HG03045 (cell line): ENCODE results near the gene DHDH.

Experiments used
- ATAC-seq: cut with Tn5 transposase; IDR thresholded peaks from one replicate; pipeline ENCODE4 v1.9.1; 2021; ENCODE audit warnings: mild to moderate bottlenecking, moderate library complexity; ENCODE audit not compliant: unreplicated experiment

The DHDH gene

GRCh38 chr19:48965806-48966540 is 32.5 kb downstream of the DHDH start:
- peak; percentile 8 for ATAC-seq

GRCh38 chr19:48966541-48967345 is 33.2 kb downstream of the DHDH start:
- no peak for ATAC-seq

- ATAC-seq: no peak
Observed at GRCh38 chr19:48967346-48968178, 34.1 kb downstream of the DHDH start.

- ATAC-seq: no peak
Observed at GRCh38 chr19:48968179-48968661, 34.7 kb downstream of the DHDH start.

- ATAC-seq: no peak
Observed at GRCh38 chr19:48968813-48969218, 35.3 kb downstream of the DHDH start.

GRCh38 chr19:48969276-48970138 is 36.0 kb downstream of the DHDH start:
- ATAC-seq: no peak

GRCh38 chr19:48970139-48970766 is 36.8 kb downstream of the DHDH start:
- no peak for ATAC-seq

GRCh38 chr19:48970923-48971395 is 37.5 kb downstream of the DHDH start:
- no peak for ATAC-seq

- ATAC-seq: no peak
Observed at GRCh38 chr19:48975947-48976847, 42.7 kb downstream of the DHDH start.

GRCh38 chr19:48977061-48977460 is 43.6 kb downstream of the DHDH start:
- ATAC-seq: no peak

- ATAC-seq: no peak
Observed at GRCh38 chr19:48982280-48982679, 48.8 kb downstream of the DHDH start.

- no peak for ATAC-seq
Observed at GRCh38 chr19:48985711-48986110, 52.2 kb downstream of the DHDH start.

GRCh38 chr19:48986211-48986610 is 52.7 kb downstream of the DHDH start:
- ATAC-seq: no peak

- no peak for ATAC-seq
Observed at GRCh38 chr19:48987323-48987722, 53.8 kb downstream of the DHDH start.

- no peak for ATAC-seq
Observed at GRCh38 chr19:48988286-48988685, 54.8 kb downstream of the DHDH start.

- no peak for ATAC-seq
Observed at GRCh38 chr19:48988860-48989259, 55.4 kb downstream of the DHDH start.

- ATAC-seq: no peak
Observed at GRCh38 chr19:48989701-48990291, 56.3 kb downstream of the DHDH start.

- no peak for ATAC-seq
Observed at GRCh38 chr19:48990400-48990799, 56.9 kb downstream of the DHDH start.
